Measurements from ENCODE around the gene CBX6.

DNA sequence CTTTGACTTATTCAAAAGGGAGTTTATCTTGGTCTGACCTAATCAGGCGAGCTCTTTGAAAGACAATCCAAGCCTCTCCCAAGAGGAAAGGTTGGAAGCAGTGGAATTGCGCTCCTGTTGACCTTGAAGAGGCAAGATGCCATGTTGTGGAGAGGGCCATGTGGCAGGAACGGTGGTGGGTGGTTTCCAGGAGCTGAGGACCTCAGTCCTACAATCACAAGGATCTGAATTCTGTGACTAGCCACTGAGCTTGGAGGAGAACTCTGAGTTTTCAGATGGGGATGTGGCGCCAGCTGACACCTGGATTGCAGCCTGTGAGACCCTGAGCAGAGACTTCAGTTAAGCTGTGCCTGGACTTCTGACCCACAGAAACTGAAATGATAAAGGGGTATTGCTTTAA lies 6.0 kb upstream of the CBX6 start:
- no peak for TF ChIP-seq HDAC6 (IDR thresholded peaks at IDR 0.05; ENCODE audit: low read depth, low read length)
- TF ChIP-seq SIX5 (IDR thresholded peaks at IDR 0.05; ENCODE audit: borderline replicate concordance in 1 of 2, insufficient read depth in 1 of 2, low read depth in 1 of 2, low read length in 2 of 2) = no peak
- TF ChIP-seq MAFK (IDR thresholded peaks at IDR 0.05; ENCODE audit: low read length) = no peak
- no peak for TF ChIP-seq JUND (IDR thresholded peaks at IDR 0.05; ENCODE audit: borderline replicate concordance, low read depth, low read length)
- no peak for TF ChIP-seq JUND (tag; IDR thresholded peaks at IDR 0.05; ENCODE audit: borderline replicate concordance, low read depth, low read length)
- TF ChIP-seq CTCF (IDR thresholded peaks at IDR 0.05 in 2 of 3, conservative IDR thresholded peaks at IDR 0.05 in 1 of 3; ENCODE audit: insufficient read depth in 2 of 3, low read depth in 1 of 3, low read length in 3 of 3) = no peak
- no peak for TF ChIP-seq E2F6 (IDR thresholded peaks at IDR 0.05; ENCODE audit: borderline replicate concordance in 1 of 2, extremely low read depth in 1 of 2, insufficient read depth in 1 of 2, insufficient read length in 1 of 2, low read depth in 1 of 2, low read length in 1 of 2, poor library complexity in 1 of 2, severe bottlenecking in 1 of 2)
- TF ChIP-seq ZNF431 (CRISPR knock-in tag; IDR thresholded peaks at IDR 0.05) = no peak
- no peak for TF ChIP-seq BCL6 (CRISPR knock-in tag; IDR thresholded peaks at IDR 0.05)
- no peak for TF ChIP-seq SP1 (CRISPR knock-in tag; IDR thresholded peaks at IDR 0.05)
- no peak for TF ChIP-seq KLF1 (tag; IDR thresholded peaks at IDR 0.05)
- TF ChIP-seq TSHZ1 (CRISPR knock-in tag; IDR thresholded peaks at IDR 0.05) = no peak

Data from K562 (cell line).